ENCODE results near the gene TMEM107.

Gene TMEM107

GRCh38 chr17:8187517-8188262, 11.5 kb upstream of the TMEM107 start:
- Histone ChIP-seq H3K4me3 (ENCODE audit: insufficient read length, low read depth) (peak overlapping the region; percentile 69), H3K36me3 (ENCODE audit: insufficient read depth, insufficient read length, low read length) (peaks cover 11% of the 10 kb centered on the region), H3K9me3 (ENCODE audit: insufficient read depth, low read length) (no peaks in the 10 kb centered on the region), H3K4me1 (ENCODE audit: insufficient read depth, insufficient read length) (peaks cover 10% of the 10 kb centered on the region), H3K9ac (ENCODE audit: insufficient read length, low read depth) (peak overlapping the region; percentile 82), H3K27me3 (ENCODE audit: insufficient read depth, insufficient read length) (peaks cover 9% of the 10 kb centered on the region)
- DNase-seq (ENCODE audit: low read depth, low spot score), result peak; percentile 89
- TF ChIP-seq SUZ12 (IDR thresholded peaks at IDR 0.05; ENCODE audit: extremely low read depth, insufficient read depth, insufficient read length), result no peak
- TF ChIP-seq YY1 (IDR thresholded peaks at IDR 0.05; ENCODE audit: insufficient read depth, insufficient read length), result no peak
- no peak for TF ChIP-seq ZNF274 (IDR thresholded peaks at IDR 0.05; ENCODE audit: low read depth, low read length)

GRCh38 chr17:8186787-8187516, 10.8 kb upstream of the TMEM107 start:
- no peaks in the 10 kb centered on the region for H3K9me3 ChIP-seq (ENCODE audit: insufficient read depth, low read length)
- peaks cover 4% of the 10 kb centered on the region for H3K36me3 ChIP-seq (ENCODE audit: insufficient read depth, insufficient read length, low read length)
- TF ChIP-seq ZNF274 (IDR thresholded peaks at IDR 0.05; ENCODE audit: low read depth, low read length) (no peak), YY1 (IDR thresholded peaks at IDR 0.05; ENCODE audit: insufficient read depth, insufficient read length) (no peak), SUZ12 (IDR thresholded peaks at IDR 0.05; ENCODE audit: extremely low read depth, insufficient read depth, insufficient read length) (no peak)
- H3K9ac ChIP-seq (ENCODE audit: insufficient read length, low read depth), result peak overlapping the region; percentile 90
- DNase-seq (ENCODE audit: low read depth, low spot score), result peak; percentile 85
- H3K4me1 ChIP-seq (ENCODE audit: insufficient read depth, insufficient read length), result peaks cover 10% of the 10 kb centered on the region
- peak overlapping the region; percentile 93 for H3K4me3 ChIP-seq (ENCODE audit: insufficient read length, low read depth)
- H3K27me3 ChIP-seq (ENCODE audit: insufficient read depth, insufficient read length), result peaks cover 9% of the 10 kb centered on the region

- Histone ChIP-seq H3K4me3 (ENCODE audit: insufficient read length, low read depth) (peak overlapping the region; percentile 93), H3K9ac (ENCODE audit: insufficient read length, low read depth) (peak overlapping the region; percentile 90), H3K4me1 (ENCODE audit: insufficient read depth, insufficient read length) (peaks cover 10% of the 10 kb centered on the region), H3K9me3 (ENCODE audit: insufficient read depth, low read length) (no peaks in the 10 kb centered on the region), H3K27me3 (ENCODE audit: insufficient read depth, insufficient read length) (peaks cover 9% of the 10 kb centered on the region), H3K36me3 (ENCODE audit: insufficient read depth, insufficient read length, low read length) (no peaks in the 10 kb centered on the region)
- no peak for TF ChIP-seq ZNF274 (IDR thresholded peaks at IDR 0.05; ENCODE audit: low read depth, low read length)
- TF ChIP-seq SUZ12 (IDR thresholded peaks at IDR 0.05; ENCODE audit: extremely low read depth, insufficient read depth, insufficient read length), result no peak
- no peak for DNase-seq (ENCODE audit: low read depth, low spot score)
Observed at GRCh38 chr17:8186446-8186786, 10.2 kb upstream of the TMEM107 start.

GRCh38 chr17:8185582-8186445, 9.6 kb upstream of the TMEM107 start:
- no peak for DNase-seq (ENCODE audit: low read depth, low spot score)

GRCh38 chr17:8176998-8177731, 985 bp upstream of the TMEM107 start:
- Histone ChIP-seq H3K9ac (ENCODE audit: insufficient read length, low read depth) (peak overlapping the region; percentile 92), H3K4me3 (ENCODE audit: insufficient read length, low read depth) (peak overlapping the region; percentile 78), H3K27me3 (ENCODE audit: insufficient read depth, insufficient read length) (no peaks in the 10 kb centered on the region), H3K9me3 (ENCODE audit: insufficient read depth, low read length) (no peaks in the 10 kb centered on the region), H3K36me3 (ENCODE audit: insufficient read depth, insufficient read length, low read length) (no peaks in the 10 kb centered on the region), H3K4me1 (ENCODE audit: insufficient read depth, insufficient read length) (peaks cover 5% of the 10 kb centered on the region)
- TF ChIP-seq ZNF274 (IDR thresholded peaks at IDR 0.05; ENCODE audit: low read depth, low read length), result no peak
- TF ChIP-seq SUZ12 (IDR thresholded peaks at IDR 0.05; ENCODE audit: extremely low read depth, insufficient read depth, insufficient read length), result no peak
- TF ChIP-seq YY1 (IDR thresholded peaks at IDR 0.05; ENCODE audit: insufficient read depth, insufficient read length), result no peak
- DNase-seq (ENCODE audit: low read depth, low spot score), result no peak

More at GRCh38 chr17:8185582-8186445, 9.6 kb upstream of the TMEM107 start:
- no peaks in the 10 kb centered on the region for H3K36me3 ChIP-seq (ENCODE audit: insufficient read depth, insufficient read length, low read length)
- peak overlapping the region; percentile 90 for H3K9ac ChIP-seq (ENCODE audit: insufficient read length, low read depth)
- H3K9me3 ChIP-seq (ENCODE audit: insufficient read depth, low read length), result no peaks in the 10 kb centered on the region
- peaks cover 10% of the 10 kb centered on the region for H3K4me1 ChIP-seq (ENCODE audit: insufficient read depth, insufficient read length)
- TF ChIP-seq ZNF274 (IDR thresholded peaks at IDR 0.05; ENCODE audit: low read depth, low read length), result no peak
- peak overlapping the region; percentile 93 for H3K4me3 ChIP-seq (ENCODE audit: insufficient read length, low read depth)
- peaks cover 9% of the 10 kb centered on the region for H3K27me3 ChIP-seq (ENCODE audit: insufficient read depth, insufficient read length)

GRCh38 chr17:8175795-8176196, 384 bp downstream of the TMEM107 start:
- Histone ChIP-seq H3K4me1 (ENCODE audit: insufficient read depth, insufficient read length) (peaks cover 5% of the 10 kb centered on the region), H3K4me3 (ENCODE audit: insufficient read length, low read depth) (peak overlapping the region; percentile 78), H3K9me3 (ENCODE audit: insufficient read depth, low read length) (no peaks in the 10 kb centered on the region), H3K27me3 (ENCODE audit: insufficient read depth, insufficient read length) (no peaks in the 10 kb centered on the region), H3K36me3 (ENCODE audit: insufficient read depth, insufficient read length, low read length) (no peaks in the 10 kb centered on the region), H3K9ac (ENCODE audit: insufficient read length, low read depth) (peak overlapping the region; percentile 92)
- DNase-seq (ENCODE audit: low read depth, low spot score), result no peak
- TF ChIP-seq YY1 (IDR thresholded peaks at IDR 0.05; ENCODE audit: insufficient read depth, insufficient read length), result no peak
- TF ChIP-seq SUZ12 (IDR thresholded peaks at IDR 0.05; ENCODE audit: extremely low read depth, insufficient read depth, insufficient read length), result no peak
- TF ChIP-seq ZNF274 (IDR thresholded peaks at IDR 0.05; ENCODE audit: low read depth, low read length), result no peak

Measured in NT2/D1 (cell line).